GM18873 (cell line): Measurements from ENCODE around the gene PDXP.
"Not testable (repeated sequence)": the region's sequence is repeated elsewhere in the genome, so short reads cannot be mapped to it uniquely, and the experiment has no call there.

Experiments
- ATAC-seq: cut with Tn5 transposase; IDR thresholded peaks from one replicate; pipeline ENCODE4 v1.9.1; 2021; ENCODE audit warnings: mild to moderate bottlenecking, moderate library complexity, moderate number of reproducible peaks; ENCODE audit not compliant: unreplicated experiment, low FRiP score

The PDXP gene

GRCh38 chr22:37692627-37693285 is 34.2 kb downstream of the PDXP start:
- ATAC-seq, result no peak

- ATAC-seq, result not testable (repeated sequence)
Measured at GRCh38 chr22:37694131-37694530, 35.6 kb downstream of the PDXP start.

DNA sequence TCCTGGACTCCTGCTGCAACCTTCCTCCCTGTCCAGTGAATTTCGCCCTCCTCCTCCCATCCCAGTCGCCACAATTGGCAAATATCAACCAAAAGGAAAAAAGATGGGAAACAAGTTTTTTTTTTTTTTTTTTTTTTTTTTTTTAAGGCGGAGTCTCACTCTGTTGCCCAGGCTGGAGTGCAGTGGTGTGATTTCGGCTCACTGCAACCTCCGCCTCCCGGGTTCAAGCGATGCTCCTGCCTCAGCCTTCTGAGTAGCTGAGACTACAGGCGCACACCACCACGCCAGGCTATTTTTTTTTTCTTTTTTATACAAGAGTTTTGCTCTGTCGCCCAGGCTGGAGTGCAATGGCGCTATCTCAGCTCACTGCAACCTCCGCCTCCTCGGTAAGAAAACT is 37.7 kb downstream of the PDXP start:
- not testable (repeated sequence) for ATAC-seq

DNA sequence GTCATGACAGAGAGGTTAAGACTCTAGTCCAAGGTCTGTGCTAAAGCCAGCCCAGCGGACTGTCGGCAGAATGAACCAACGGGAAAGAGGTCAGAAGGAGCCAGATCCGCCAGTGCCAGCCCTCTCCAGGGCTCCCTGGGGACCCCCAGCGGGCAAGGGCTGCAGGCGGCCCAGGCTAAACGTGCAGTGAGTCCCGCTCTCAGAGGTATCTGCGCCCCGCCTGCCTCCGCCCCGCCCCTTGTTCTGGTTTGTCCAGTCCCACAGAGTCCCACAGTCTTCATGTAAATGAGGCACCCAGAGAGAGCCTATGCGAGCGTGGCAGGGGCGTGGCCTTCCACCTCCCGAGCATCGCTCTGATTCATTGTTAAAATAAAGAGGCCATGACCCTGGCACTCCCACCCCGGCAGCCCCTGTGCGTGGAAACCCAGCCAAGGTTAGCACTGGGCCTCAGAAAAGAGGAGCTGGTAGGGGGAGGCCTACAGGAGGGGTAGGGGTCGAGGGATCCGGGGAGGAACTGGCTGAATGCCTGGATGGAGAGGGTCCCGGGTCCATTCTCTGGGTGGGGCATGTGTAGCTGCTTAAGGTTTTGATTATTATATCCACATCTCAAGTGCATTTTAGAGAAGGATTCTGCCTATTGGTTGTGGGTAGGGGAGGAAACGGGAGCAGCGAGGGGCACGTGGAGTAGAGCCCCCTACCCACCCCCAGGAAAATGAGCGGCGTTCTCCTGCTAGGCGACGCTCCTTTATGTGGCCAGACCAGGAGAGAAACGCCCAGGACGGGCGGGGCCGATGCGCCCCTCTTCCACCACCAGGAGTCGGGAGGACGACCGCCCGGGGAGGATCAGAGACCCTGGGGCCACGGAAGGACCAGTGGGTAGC is 38.4 kb downstream of the PDXP start, which contains the start of gene TRIOBP:
TSS of gene TRIOBP (plus strand) at position 392 of the 881 bp plus-strand sequence. CDS start 4,318 bp downstream, outside the sequence.
- peak; percentile 83 for ATAC-seq

- ATAC-seq, result no peak
Measured at GRCh38 chr22:37697538-37697835, 39.0 kb downstream of the PDXP start.

GRCh38 chr22:37701141-37701786 is 42.7 kb downstream of the PDXP start:
- ATAC-seq, result no peak

GRCh38 chr22:37703906-37704305 is 45.4 kb downstream of the PDXP start:
- ATAC-seq, result no peak

GRCh38 chr22:37704645-37705044 is 46.1 kb downstream of the PDXP start:
- no peak for ATAC-seq

- ATAC-seq, result no peak
Measured at GRCh38 chr22:37705205-37705604, 46.7 kb downstream of the PDXP start.

- no peak for ATAC-seq
Measured at GRCh38 chr22:37708580-37709444, 50.3 kb downstream of the PDXP start.

- no peak for ATAC-seq
Measured at GRCh38 chr22:37709445-37709765, 50.9 kb downstream of the PDXP start.

DNA sequence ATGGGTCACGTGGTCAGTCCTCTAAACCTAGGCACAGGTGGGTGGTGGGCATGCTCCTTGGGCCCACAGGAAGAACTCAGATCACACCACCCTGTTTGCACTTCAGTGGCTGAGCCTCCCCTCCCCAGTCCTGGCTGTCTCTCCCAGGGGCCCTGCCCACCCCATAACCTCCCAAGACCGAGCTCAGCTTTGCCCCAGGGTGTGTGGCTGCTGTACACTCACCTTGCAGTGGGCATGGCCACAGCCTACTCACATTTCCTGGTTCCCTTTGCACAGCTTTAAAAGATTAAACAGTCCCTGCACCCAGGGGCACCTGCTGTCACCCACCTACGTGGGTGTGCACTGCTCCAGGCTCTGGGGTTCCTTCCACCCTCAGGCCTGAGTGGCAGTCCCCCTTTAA is 52.2 kb downstream of the PDXP start:
- ATAC-seq, result no peak

- no peak for ATAC-seq
Measured at GRCh38 chr22:37711490-37711889, 53.0 kb downstream of the PDXP start.

DNA sequence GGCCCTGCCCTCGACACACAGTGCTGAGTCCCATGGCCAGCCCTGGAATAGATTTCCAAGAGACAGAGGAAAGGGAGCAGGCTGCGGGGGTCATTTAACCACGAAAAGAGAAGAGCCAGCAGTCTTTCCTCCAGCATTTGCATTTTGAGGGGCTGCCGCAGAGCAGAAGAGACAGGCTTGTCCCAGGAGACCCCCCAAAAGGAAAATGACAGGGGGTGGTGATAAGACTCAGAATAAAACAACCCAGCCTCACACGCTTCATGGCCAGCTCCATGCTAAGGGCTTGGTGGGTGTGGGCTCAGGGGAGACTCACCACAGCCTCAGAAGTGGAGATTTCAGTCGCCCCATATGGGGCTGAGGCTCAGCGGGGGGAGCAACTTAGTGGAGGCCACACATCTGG is 55.2 kb downstream of the PDXP start:
- ATAC-seq, result no peak

DNA sequence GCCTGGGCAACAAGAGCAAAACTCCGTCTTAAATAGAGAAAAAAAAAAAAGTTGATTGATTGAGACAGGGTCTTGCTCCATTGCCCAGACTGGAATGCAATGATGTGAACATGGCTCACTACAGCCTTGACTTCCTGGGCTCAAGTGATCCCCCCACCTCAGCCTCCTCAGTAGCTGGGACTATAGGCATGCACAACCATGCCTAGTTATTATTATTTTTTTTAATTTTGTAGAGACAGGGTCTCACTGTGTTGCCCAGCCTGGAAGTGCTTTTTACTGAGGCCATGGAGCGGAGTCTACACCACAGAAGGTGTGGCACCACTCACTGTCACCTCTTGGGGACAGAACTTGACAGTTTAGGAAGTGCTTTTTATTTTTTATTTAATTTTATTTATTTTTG is 56.1 kb downstream of the PDXP start:
- ATAC-seq, result no peak

DNA sequence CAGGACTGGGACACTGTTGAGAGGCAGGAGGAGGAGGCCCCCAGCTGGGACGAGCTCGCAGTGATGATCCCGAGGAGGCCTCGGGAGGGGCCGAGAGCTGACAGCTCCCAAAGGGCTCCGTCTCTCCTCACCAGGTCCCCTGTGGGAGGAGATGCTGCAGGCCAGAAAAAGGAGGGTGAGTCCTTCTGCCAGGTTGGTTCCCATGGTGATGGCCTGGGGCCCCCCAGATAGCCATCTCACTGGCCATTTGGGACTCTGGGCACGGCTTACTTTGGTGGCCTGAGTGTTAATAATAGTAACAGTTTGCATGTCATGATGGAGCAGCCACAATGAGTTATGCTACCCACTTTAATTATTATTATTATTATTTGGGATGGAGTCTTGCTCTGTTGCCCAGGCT is 57.2 kb downstream of the PDXP start:
- no peak for ATAC-seq
